Left kidney (tissue), 1 donor: ENCODE data around the gene PCARE. TPM values are rescaled to one million over a fixed set of nuclear protein-coding genes. Genes with fewer than 3 reads are reported as not detected.

Experiments
- polyA plus RNA-seq: library from polyadenylated mRNA; unstranded; fragments of 120-200 nt; gene quantifications from one replicate; pipeline ENCODE4 v1.2.1, GENCODE V29; 2013; ENCODE audit not compliant: insufficient read length

The PCARE gene
- polyA plus RNA-seq, 1 donor: 0.43 TPM

Other genes with a start within 250 kb of the PCARE start
- 30.4 TPM for gene TRMT61B, start 204.2 kb downstream of the PCARE start, polyA plus RNA-seq
- gene WDR43, start 179.9 kb downstream of the PCARE start, polyA plus RNA-seq: 62.6 TPM
- gene TOGARAM2, start 93.2 kb downstream of the PCARE start, polyA plus RNA-seq: 2.4 TPM
- 24.5 TPM for gene CLIP4, start 40.9 kb upstream of the PCARE start, polyA plus RNA-seq